Nephron progenitor cell (in vitro differentiated cells): Measurements from ENCODE around the gene MYOZ3.

Source experiments
- DNase-seq: peaks from one replicate; pipeline ENCODE4 v3.0.0; 2021
- H3K27ac Mint-ChIP-seq: 2 replicates; pipeline ENCODE4 v1.8.0; 2021; ENCODE audit warnings: mild to moderate bottlenecking, moderate library complexity, mixed read lengths
- H3K27me3 Mint-ChIP-seq: 2 replicates; pipeline ENCODE4 v1.8.0; 2021; ENCODE audit warnings: mild to moderate bottlenecking, low read depth, mixed read lengths; ENCODE audit not compliant: poor library complexity
- H3K36me3 Mint-ChIP-seq: 2 replicates; pipeline ENCODE4 v1.8.0; 2021; ENCODE audit warnings: low read depth, mixed read lengths
- H3K4me1 Mint-ChIP-seq: 2 replicates; pipeline ENCODE4 v1.8.0; 2021; ENCODE audit warnings: mixed read lengths
- H3K4me3 Mint-ChIP-seq: 2 replicates; pipeline ENCODE4 v1.8.0; 2021; ENCODE audit warnings: mild to moderate bottlenecking, moderate library complexity, mixed read lengths
- H3K9me3 Mint-ChIP-seq: 2 replicates; pipeline ENCODE4 v1.8.0; 2021; ENCODE audit warnings: mild to moderate bottlenecking, moderate library complexity, mixed read lengths
- CTCF ChIP-seq: fragments of 200-600 bp; sonication (generic); IDR thresholded peaks from 2 replicates; pipeline ENCODE4 v1.5.0; 2021; ENCODE audit warnings: antibody characterized with exemption

Gene MYOZ3

GRCh38 chr5:150723845-150724244 is 62.8 kb downstream of the MYOZ3 start:
- no peak for TF ChIP-seq CTCF
- peaks cover 63% of the 10 kb centered on the region for H3K36me3 Mint-ChIP-seq
- no peaks in the 10 kb centered on the region for H3K27me3 Mint-ChIP-seq

More at GRCh38 chr5:150723845-150724244, 62.8 kb downstream of the MYOZ3 start:
- Mint-ChIP-seq H3K9me3 (no peaks in the 10 kb centered on the region), H3K27ac (no peak overlapping the region), H3K4me3 (no peak overlapping the region), H3K4me1 (no peaks in the 10 kb centered on the region)
- no peak for DNase-seq
